ENCODE data around the gene CLRN1.
"Not testable (repeated sequence)": the region's sequence is repeated elsewhere in the genome, so short reads cannot be mapped to it uniquely, and the experiment has no call there.

CLRN1 gene

GRCh38 chr3:150972366-150973071 lies at the start of gene CLRN1:
Gene CLRN1 (minus strand): TSS chr3:150972727. CDS start chr3:150972708, 19 bp downstream.
- in situ Hi-C loops (cut with HindIII; ENCODE audit: low sequenced_read_pairs), result no loop called here

GRCh38 chr3:151016478-151016795 lies 43.9 kb upstream of the CLRN1 start:
- in situ Hi-C loops (cut with HindIII; ENCODE audit: low sequenced_read_pairs), result no loop called here

- in situ Hi-C loops (cut with HindIII; ENCODE audit: low sequenced_read_pairs), result no loop called here
These were observed 43.4 kb upstream of the CLRN1 start for GRCh38 chr3:151015767-151016477.

- in situ Hi-C loops (cut with HindIII; ENCODE audit: low sequenced_read_pairs), result no loop called here
These were observed 42.7 kb upstream of the CLRN1 start for GRCh38 chr3:151015181-151015580.

GRCh38 chr3:151014501-151015018 lies 42.0 kb upstream of the CLRN1 start:
- in situ Hi-C loops (cut with HindIII; ENCODE audit: low sequenced_read_pairs), result no loop called here

GRCh38 chr3:151012753-151013152 lies 40.2 kb upstream of the CLRN1 start:
- in situ Hi-C loops (cut with HindIII; ENCODE audit: low sequenced_read_pairs), result no loop called here

- in situ Hi-C loops (cut with HindIII; ENCODE audit: low sequenced_read_pairs), result no loop called here
These were observed 38.9 kb upstream of the CLRN1 start for GRCh38 chr3:151011427-151011826.

- in situ Hi-C loops (cut with HindIII; ENCODE audit: low sequenced_read_pairs), result no loop called here
These were observed 37.5 kb upstream of the CLRN1 start for GRCh38 chr3:151009981-151010380.

GRCh38 chr3:151009430-151009829 lies 36.9 kb upstream of the CLRN1 start:
- in situ Hi-C loops (cut with HindIII; ENCODE audit: low sequenced_read_pairs), result no loop called here

- in situ Hi-C loops (cut with HindIII; ENCODE audit: low sequenced_read_pairs), result no loop called here
These were observed 36.2 kb upstream of the CLRN1 start for GRCh38 chr3:151008699-151009098.

- in situ Hi-C loops (cut with HindIII; ENCODE audit: low sequenced_read_pairs), result no loop called here
These were observed 31.2 kb upstream of the CLRN1 start for GRCh38 chr3:151003768-151004134.

- in situ Hi-C loops (cut with HindIII; ENCODE audit: low sequenced_read_pairs), result no loop called here
These were observed 30.7 kb upstream of the CLRN1 start for GRCh38 chr3:151003029-151003767.

GRCh38 chr3:151002003-151002981 lies 29.8 kb upstream of the CLRN1 start:
- in situ Hi-C loops (cut with HindIII; ENCODE audit: low sequenced_read_pairs), result no loop called here

- in situ Hi-C loops (cut with HindIII; ENCODE audit: low sequenced_read_pairs), result no loop called here
These were observed 26.5 kb upstream of the CLRN1 start for GRCh38 chr3:150998996-150999395.

- in situ Hi-C loops (cut with HindIII; ENCODE audit: low sequenced_read_pairs), result no loop called here
These were observed 24.2 kb upstream of the CLRN1 start for GRCh38 chr3:150996731-150997130.

GRCh38 chr3:150995510-150995909 lies 23.0 kb upstream of the CLRN1 start:
- in situ Hi-C loops (cut with HindIII; ENCODE audit: low sequenced_read_pairs), result no loop called here

- in situ Hi-C loops (cut with HindIII; ENCODE audit: low sequenced_read_pairs), result no loop called here
These were observed 16.7 kb upstream of the CLRN1 start for GRCh38 chr3:150989208-150989607.

- in situ Hi-C loops (cut with HindIII; ENCODE audit: low sequenced_read_pairs), result not testable (repeated sequence)
These were observed 15.9 kb upstream of the CLRN1 start for GRCh38 chr3:150988395-150988794.

- in situ Hi-C loops (cut with HindIII; ENCODE audit: low sequenced_read_pairs), result no loop called here
These were observed 13.2 kb upstream of the CLRN1 start for GRCh38 chr3:150985711-150986110.

GRCh38 chr3:150984066-150984465 lies 11.5 kb upstream of the CLRN1 start:
- in situ Hi-C loops (cut with HindIII; ENCODE audit: low sequenced_read_pairs), result no loop called here

Data from endothelial cell of hepatic sinusoid (primary cell).